ENCODE results near the gene CAPN11. TPM values are rescaled to one million over a fixed set of nuclear protein-coding genes. Genes with fewer than 3 reads are reported as not detected.

CAPN11 gene
- total RNA-seq, 1 experiment from 2014 or later, result 0.28 TPM

GRCh38 chr6:44157152-44157521, 1.5 kb upstream of the CAPN11 start:
- Histone ChIP-seq H4K5ac (ENCODE audit: insufficient read length, low read depth, low read length) (no peak overlapping the region), H3K4me1 (ENCODE audit: insufficient read depth, low read length) (peaks cover 5% of the 10 kb centered on the region; the same call in 1 of the 2 replicates), H3K27me3 (ENCODE audit: insufficient read depth, low read length) (no peaks in the 10 kb centered on the region), H3K23me2 (ENCODE audit: insufficient read length, low read depth, low read length, poor library complexity, severe bottlenecking) (no peaks in the 10 kb centered on the region), H2AFZ (ENCODE audit: low read length) (no peak overlapping the region), H2BK120ac (ENCODE audit: low read depth, low read length, poor library complexity, severe bottlenecking) (no peak overlapping the region), H4K91ac (ENCODE audit: insufficient read length, low read depth, low read length) (no peak overlapping the region), H3K9ac (ENCODE audit: extremely low read depth, insufficient read length, low read length) (no peak overlapping the region), H2BK5ac (ENCODE audit: insufficient read length, low read length) (no peak overlapping the region), H3K56ac (ENCODE audit: insufficient read length, low read depth, low read length) (no peak overlapping the region), H3K4me2 (ENCODE audit: insufficient read depth, insufficient read length, low read length) (no peak overlapping the region), H3K79me2 (ENCODE audit: insufficient read depth, low read length) (no peaks in the 10 kb centered on the region), H2AK5ac (ENCODE audit: insufficient read length, low read length) (no peak overlapping the region), H2BK12ac (ENCODE audit: insufficient read length, low read depth, low read length) (no peak overlapping the region), H3K79me1 (ENCODE audit: insufficient read depth, low read depth, low read length, poor library complexity, severe bottlenecking) (no peaks in the 10 kb centered on the region), H3K4ac (ENCODE audit: low read depth, low read length) (no peak overlapping the region), H3K9me3 (ENCODE audit: control insufficient read depth, low read depth, low read length) (no peaks in the 10 kb centered on the region), H3K14ac (ENCODE audit: insufficient read depth, low read length) (no peak overlapping the region), H3K27ac (ENCODE audit: insufficient read length, low read depth, low read length) (no peak overlapping the region), H2BK20ac (ENCODE audit: low read depth, low read length, poor library complexity, severe bottlenecking) (no peak overlapping the region), H2BK15ac (ENCODE audit: low read depth, low read length) (no peak overlapping the region), H3K23ac (ENCODE audit: insufficient read length, low read depth, low read length) (no peak overlapping the region), H4K8ac (replicated peaks; ENCODE audit: insufficient read length, low read depth, low read length) (no peak overlapping the region), H3K18ac (ENCODE audit: insufficient read length, low read depth, low read length) (no peak overlapping the region), H3T11ph (ENCODE audit: low read length) (no peak overlapping the region), H4K20me1 (ENCODE audit: control insufficient read depth, insufficient read depth, insufficient read length) (no peaks in the 10 kb centered on the region)
- H3K4me1 Mint-ChIP-seq, result peaks cover 23 to 29% of the 10 kb centered on the region in 2 experiments
- no peaks in the 10 kb centered on the region for H3K9me3 Mint-ChIP-seq
- no peak for DNase-seq
- no peak overlapping the region for H3K4me3 Mint-ChIP-seq
- no CpG with 5 or more reads among the region's 11 CpGs for WGBS (ENCODE audit: extremely low coverage, insufficient read length, low lambda C conversion rate)
- H3K27me3 Mint-ChIP-seq (ENCODE audit: low read depth), result peaks cover 2% of the 10 kb centered on the region; the same call in 1 of the 2 replicates
- H3K27ac Mint-ChIP-seq, result peak overlapping the region in 2 of 3 experiments; percentile 24 to 59; a peak in 2 of 7 replicates
- TF ChIP-seq CTCF (conservative IDR thresholded peaks at IDR 0.05), result 0 out of 3 replicates have a peak, but pooled peaks have one; percentile 16
- H3K36me3 Mint-ChIP-seq (ENCODE audit: insufficient read depth in 1 of 3, low read depth in 3 of 3), result peaks cover 6 to 12% (median 6%) of the 10 kb centered on the region in 3 experiments

Measured in H9 (cell line).